ENCODE data around the gene PLXNB2. TPM values are rescaled to one million over a fixed set of nuclear protein-coding genes. Genes with fewer than 3 reads are reported as not detected.

The PLXNB2 gene
- total RNA-seq, 1 donor from 2014 or later = 256 TPM

- H3K4me3 ChIP-seq = no peak overlapping the region
- H3K4me1 ChIP-seq = peaks cover 51% of the 10 kb centered on the region
- no peaks in the 10 kb centered on the region for H3K36me3 ChIP-seq
- ATAC-seq = no peak
- intact Hi-C loops (cut with DNase I) = no loop called here
- no peak overlapping the region for H3K27ac ChIP-seq
- no peak for TF ChIP-seq CTCF (IDR thresholded peaks at IDR 0.05)
- H3K27me3 ChIP-seq (ENCODE audit: low read depth) = no peaks in the 10 kb centered on the region
- DNase-seq = no peak
- no peaks in the 10 kb centered on the region for H3K9me3 ChIP-seq
These were observed 4.9 kb upstream of the PLXNB2 start for GRCh38 chr22:50312371-50312770.

DNA sequence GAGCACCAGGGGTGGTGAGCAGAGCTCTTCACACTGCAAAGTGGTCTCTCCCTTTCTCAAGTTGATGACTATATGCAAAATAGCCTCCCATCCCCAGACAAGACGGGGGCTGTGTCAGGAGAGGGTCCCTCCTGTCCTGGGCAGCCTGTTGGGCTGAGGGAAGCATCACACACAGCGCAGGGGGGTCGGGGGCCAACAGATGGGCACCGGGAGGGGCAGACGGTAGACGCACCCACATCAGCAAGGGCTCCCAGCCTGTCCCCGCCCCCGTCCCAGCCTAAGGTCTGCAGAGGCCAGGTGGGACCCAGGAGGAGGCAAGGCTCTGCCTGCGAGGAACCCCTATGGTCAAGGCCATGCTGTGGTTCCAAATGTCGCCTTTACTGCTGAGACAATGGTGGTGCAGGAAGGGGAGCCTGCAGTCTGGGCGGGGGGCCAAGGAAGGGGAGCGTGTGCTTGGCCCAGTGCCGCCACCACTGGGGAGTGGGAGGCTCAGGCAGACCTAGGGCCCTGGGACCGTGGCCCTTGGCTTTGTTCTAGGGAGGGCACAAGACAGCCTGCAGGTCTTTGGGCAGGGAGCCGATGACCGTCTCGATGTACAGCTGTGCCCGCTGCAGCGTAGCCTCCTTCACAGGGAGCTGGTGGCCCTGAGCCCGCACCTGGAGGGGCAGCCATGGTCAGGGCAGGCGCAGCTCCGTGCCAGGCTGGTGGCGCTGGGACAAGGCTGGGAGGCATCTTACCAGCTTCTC lies 4.3 kb upstream of the PLXNB2 start:
- Histone ChIP-seq H3K4me3 (no peak overlapping the region), H3K27ac (no peak overlapping the region), H3K4me1 (peaks cover 51% of the 10 kb centered on the region), H3K9me3 (no peaks in the 10 kb centered on the region), H3K36me3 (no peaks in the 10 kb centered on the region), H3K27me3 (ENCODE audit: low read depth) (no peaks in the 10 kb centered on the region)
- intact Hi-C loops (cut with DNase I) = no loop called here
- DNase-seq (peak; percentile 47), ATAC-seq (no peak)
- no peak for TF ChIP-seq CTCF (IDR thresholded peaks at IDR 0.05)

DNA sequence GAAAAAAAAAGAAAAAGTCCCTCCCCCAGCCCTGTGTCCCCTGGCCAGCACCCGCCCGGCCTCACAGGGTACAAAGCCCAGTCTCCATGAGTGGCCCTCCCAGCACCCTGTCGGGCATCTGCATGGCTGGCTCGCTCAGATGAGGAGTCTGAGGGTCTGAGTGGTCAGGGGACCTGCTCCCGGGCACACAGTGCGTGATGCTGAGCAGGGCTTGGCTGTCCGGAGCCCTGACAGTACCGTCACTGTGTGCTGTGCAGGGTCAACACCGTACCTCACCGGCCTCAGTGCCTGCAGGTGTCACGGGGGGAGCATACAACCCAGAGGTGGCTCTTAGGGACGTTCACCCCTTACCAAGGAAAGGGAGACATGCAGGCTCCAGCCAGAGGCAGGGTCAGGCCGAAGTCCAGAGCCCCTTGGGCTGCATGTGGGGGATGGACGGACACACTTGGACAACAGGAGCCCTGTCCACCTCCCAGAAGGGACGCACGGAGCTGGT lies 3.6 kb upstream of the PLXNB2 start:
- Histone ChIP-seq H3K4me1 (peaks cover 51% of the 10 kb centered on the region), H3K4me3 (no peak overlapping the region), H3K9me3 (no peaks in the 10 kb centered on the region), H3K27ac (peak overlapping the region; percentile 8), H3K27me3 (ENCODE audit: low read depth) (no peaks in the 10 kb centered on the region), H3K36me3 (no peaks in the 10 kb centered on the region)
- peak; percentile 45 for DNase-seq
- intact Hi-C loops (cut with DNase I) = no loop called here
- TF ChIP-seq CTCF (IDR thresholded peaks at IDR 0.05) = no peak
- ATAC-seq = no peak

DNA sequence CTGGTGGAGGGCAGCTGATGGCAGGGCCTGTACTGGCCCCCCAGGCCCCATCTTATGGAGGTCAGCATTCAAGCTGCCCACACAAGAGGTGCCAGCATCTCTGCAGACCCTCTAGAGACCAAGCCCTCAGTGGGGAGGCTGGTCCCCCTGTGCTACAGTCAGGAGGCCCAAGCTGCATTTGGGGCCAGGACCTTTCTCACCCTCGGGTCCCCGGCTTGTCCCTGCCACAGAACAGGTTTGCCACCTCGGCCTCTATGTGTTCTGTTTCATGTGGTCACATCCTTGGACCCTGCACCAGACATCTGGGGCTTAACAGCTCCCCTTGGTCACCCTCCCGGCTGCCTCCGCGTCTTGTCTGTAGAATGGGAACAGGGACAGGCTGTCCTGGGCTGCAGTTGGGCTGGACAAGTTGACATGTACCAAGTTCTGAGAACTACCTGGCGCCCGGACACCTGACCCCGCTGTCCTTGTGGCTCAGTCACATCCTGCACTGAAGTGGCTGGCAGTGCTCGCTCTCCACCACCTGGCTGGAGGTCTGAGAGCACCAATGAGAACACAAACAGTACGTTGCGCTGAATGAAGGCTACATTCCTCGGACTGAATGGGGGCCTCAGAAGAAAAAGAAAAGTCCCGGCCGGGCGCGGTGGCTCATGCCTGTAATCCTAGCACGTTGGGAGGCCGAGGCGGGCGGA lies 2.7 kb upstream of the PLXNB2 start:
- H3K27ac ChIP-seq = peak overlapping the region; percentile 90
- no peaks in the 10 kb centered on the region for H3K27me3 ChIP-seq (ENCODE audit: low read depth)

GRCh38 chr22:50309601-50309991 lies 2.1 kb upstream of the PLXNB2 start:
- DNase-seq = no peak
- peaks cover 56% of the 10 kb centered on the region for H3K4me1 ChIP-seq
- ATAC-seq = no peak
- peak overlapping the region; percentile 90 for H3K27ac ChIP-seq
- no peaks in the 10 kb centered on the region for H3K27me3 ChIP-seq (ENCODE audit: low read depth)
- H3K36me3 ChIP-seq = no peaks in the 10 kb centered on the region
- no peak for TF ChIP-seq CTCF (IDR thresholded peaks at IDR 0.05)
- intact Hi-C loops (cut with DNase I) = no loop called here
- no peak overlapping the region for H3K4me3 ChIP-seq
- no peaks in the 10 kb centered on the region for H3K9me3 ChIP-seq

More for the DNA sequence above, 2.7 kb upstream of the PLXNB2 start:
- Histone ChIP-seq H3K4me3 (no peak overlapping the region), H3K9me3 (no peaks in the 10 kb centered on the region), H3K36me3 (no peaks in the 10 kb centered on the region), H3K4me1 (peaks cover 56% of the 10 kb centered on the region)
- peak; percentile 91 for DNase-seq
- peak; percentile 65 for ATAC-seq
- no peak for TF ChIP-seq CTCF (IDR thresholded peaks at IDR 0.05)
- intact Hi-C loops (cut with DNase I) = no loop called here
